IMR-90 (cell line): ENCODE measurements around the gene ACTN2.

Experiments
- CEBPB ChIP-seq: IDR thresholded peaks from 2 replicates; pipeline ENCODE4 v1.6.1; 2012; ENCODE audit warnings: low read depth, low read length, improper control_type of control experiment
- FOS ChIP-seq: fragments of 150-350 bp; IDR thresholded peaks from 2 replicates; pipeline ENCODE4 v1.6.1; 2016; ENCODE audit warnings: low read depth, low read length
- POLR2A ChIP-seq: IDR thresholded peaks from 2 replicates; pipeline ENCODE4 v1.6.1; 2012; ENCODE audit warnings: mild to moderate bottlenecking, low read depth, low read length
- RFX5 ChIP-seq: IDR thresholded peaks from 2 replicates; pipeline ENCODE4 v1.8.0; 2012; ENCODE audit warnings: low read depth, mild to moderate bottlenecking, low read length, moderate library complexity
- SMC3 ChIP-seq: fragments of 150-350 bp; IDR thresholded peaks from 2 replicates; pipeline ENCODE4 v1.6.1; 2016; ENCODE audit warnings: low read depth, mild to moderate bottlenecking, antibody characterized with exemption, low read length, moderate library complexity
- TF ChIP-seq, protein P1 (sequence below): conservative IDR thresholded peaks from 2 replicates; pipeline ENCODE4 v1.5.1; 2012; ENCODE audit warnings: mild to moderate bottlenecking, low read depth, low read length, improper control_type of control experiment

GRCh38 chr1:236812334-236813030 is 126.2 kb downstream of the ACTN2 start:
- TF ChIP-seq, protein P1, sequence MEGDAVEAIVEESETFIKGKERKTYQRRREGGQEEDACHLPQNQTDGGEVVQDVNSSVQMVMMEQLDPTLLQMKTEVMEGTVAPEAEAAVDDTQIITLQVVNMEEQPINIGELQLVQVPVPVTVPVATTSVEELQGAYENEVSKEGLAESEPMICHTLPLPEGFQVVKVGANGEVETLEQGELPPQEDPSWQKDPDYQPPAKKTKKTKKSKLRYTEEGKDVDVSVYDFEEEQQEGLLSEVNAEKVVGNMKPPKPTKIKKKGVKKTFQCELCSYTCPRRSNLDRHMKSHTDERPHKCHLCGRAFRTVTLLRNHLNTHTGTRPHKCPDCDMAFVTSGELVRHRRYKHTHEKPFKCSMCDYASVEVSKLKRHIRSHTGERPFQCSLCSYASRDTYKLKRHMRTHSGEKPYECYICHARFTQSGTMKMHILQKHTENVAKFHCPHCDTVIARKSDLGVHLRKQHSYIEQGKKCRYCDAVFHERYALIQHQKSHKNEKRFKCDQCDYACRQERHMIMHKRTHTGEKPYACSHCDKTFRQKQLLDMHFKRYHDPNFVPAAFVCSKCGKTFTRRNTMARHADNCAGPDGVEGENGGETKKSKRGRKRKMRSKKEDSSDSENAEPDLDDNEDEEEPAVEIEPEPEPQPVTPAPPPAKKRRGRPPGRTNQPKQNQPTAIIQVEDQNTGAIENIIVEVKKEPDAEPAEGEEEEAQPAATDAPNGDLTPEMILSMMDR = no peak
- no peak for TF ChIP-seq SMC3
- TF ChIP-seq CEBPB = no peak
- no peak for TF ChIP-seq POLR2A
- TF ChIP-seq FOS = no peak
- TF ChIP-seq RFX5 = no peak
